ENCODE data around the gene LARP1. TPM values are rescaled to one million over a fixed set of nuclear protein-coding genes. Genes with fewer than 3 reads are reported as not detected.

The LARP1 gene
- total RNA-seq, 6 donors from 2014 or later: 107 to 154 (median 129) TPM

GRCh38 chr5:154721481-154722058 lies 33.6 kb upstream of the LARP1 start:
- Histone ChIP-seq H3K4me3 (no peak overlapping the region), H3K27me3 (no peaks in the 10 kb centered on the region), H3K36me3 (no peaks in the 10 kb centered on the region), H3K9me3 (no peaks in the 10 kb centered on the region), H3K27ac (no peak overlapping the region), H3K4me1 (no peaks in the 10 kb centered on the region)
- ATAC-seq (ENCODE audit: low FRiP score in 2 of 2) (no peak), DNase-seq (no peak)
- TF ChIP-seq POLR2AphosphoS5 (IDR thresholded peaks at IDR 0.05) (no peak), CTCF (IDR thresholded peaks at IDR 0.05) (no peak), EP300 (IDR thresholded peaks at IDR 0.05) (no peak), POLR2A (IDR thresholded peaks at IDR 0.05) (no peak)
- 84 to 90% methylated on average over 5 of the region's 5 CpGs for WGBS, 2 donors

GRCh38 chr5:154722097-154722496 lies 33.1 kb upstream of the LARP1 start:
- Histone ChIP-seq H3K27me3 (no peaks in the 10 kb centered on the region), H3K4me1 (no peaks in the 10 kb centered on the region), H3K27ac (no peak overlapping the region), H3K9me3 (no peaks in the 10 kb centered on the region), H3K36me3 (no peaks in the 10 kb centered on the region), H3K4me3 (no peak overlapping the region)
- WGBS, 2 donors: 84 to 88% methylated on average over 4 of the region's 4 CpGs
- DNase-seq (no peak), ATAC-seq (ENCODE audit: low FRiP score in 2 of 2) (no peak)
- TF ChIP-seq POLR2A (IDR thresholded peaks at IDR 0.05) (no peak), POLR2AphosphoS5 (IDR thresholded peaks at IDR 0.05) (no peak), CTCF (IDR thresholded peaks at IDR 0.05) (no peak), EP300 (IDR thresholded peaks at IDR 0.05) (no peak)

GRCh38 chr5:154722936-154723335 lies 32.2 kb upstream of the LARP1 start:
- WGBS, 2 donors: 100% methylated on average over 2 of the region's 2 CpGs
- Histone ChIP-seq H3K27me3 (no peaks in the 10 kb centered on the region), H3K4me3 (no peak overlapping the region), H3K27ac (no peak overlapping the region), H3K36me3 (no peaks in the 10 kb centered on the region), H3K9me3 (no peaks in the 10 kb centered on the region), H3K4me1 (no peaks in the 10 kb centered on the region)
- TF ChIP-seq POLR2A (IDR thresholded peaks at IDR 0.05): no peak
- DNase-seq (no peak), ATAC-seq (ENCODE audit: low FRiP score in 2 of 2) (no peak)

GRCh38 chr5:154723740-154724505 lies 31.3 kb upstream of the LARP1 start:
- ATAC-seq (ENCODE audit: low FRiP score in 2 of 2) (no peak), DNase-seq (no peak)
- no peak overlapping the region for H3K4me3 ChIP-seq
- TF ChIP-seq POLR2A (IDR thresholded peaks at IDR 0.05) (no peak), EP300 (IDR thresholded peaks at IDR 0.05) (no peak), CTCF (IDR thresholded peaks at IDR 0.05) (no peak), POLR2AphosphoS5 (IDR thresholded peaks at IDR 0.05) (no peak)
- no peaks in the 10 kb centered on the region for H3K27me3 ChIP-seq
- no peaks in the 10 kb centered on the region for H3K4me1 ChIP-seq
- no peak overlapping the region for H3K27ac ChIP-seq
- 58 to 85% methylated on average over 2 of the region's 2 CpGs for WGBS, 2 donors
- no peaks in the 10 kb centered on the region for H3K36me3 ChIP-seq
- H3K9me3 ChIP-seq: no peaks in the 10 kb centered on the region

GRCh38 chr5:154727361-154727760 lies 27.8 kb upstream of the LARP1 start:
- H3K4me3 ChIP-seq: no peak overlapping the region
- H3K27ac ChIP-seq: no peak overlapping the region
- TF ChIP-seq EP300 (IDR thresholded peaks at IDR 0.05) (no peak), POLR2A (IDR thresholded peaks at IDR 0.05) (no peak), CTCF (IDR thresholded peaks at IDR 0.05) (no peak), POLR2AphosphoS5 (IDR thresholded peaks at IDR 0.05) (no peak)
- no peaks in the 10 kb centered on the region for H3K36me3 ChIP-seq
- 82 to 83% methylated on average over 1 of the region's 1 CpG for WGBS, 2 donors
- H3K4me1 ChIP-seq: no peaks in the 10 kb centered on the region
- DNase-seq: no peak
- no peaks in the 10 kb centered on the region for H3K9me3 ChIP-seq
- no peak for ATAC-seq (ENCODE audit: low FRiP score in 2 of 2)
- H3K27me3 ChIP-seq: no peaks in the 10 kb centered on the region

Data from upper lobe of left lung (tissue), 6 donors.